ENCODE data around the gene PIEZO2.

- no peak for TF ChIP-seq CTCF (IDR thresholded peaks at IDR 0.05; ENCODE audit: insufficient read depth, low read length)
- TF ChIP-seq REST (IDR thresholded peaks at IDR 0.05; ENCODE audit: insufficient replicate concordance, low read depth) = no peak
- no peak for TF ChIP-seq GABPA (IDR thresholded peaks at IDR 0.05; ENCODE audit: low read depth)
These were observed 229.5 kb downstream of the PIEZO2 start for GRCh38 chr18:10919851-10920250.
